Measurements from ENCODE around the gene CMIP.

The CMIP gene

GRCh38 chr16:81590714-81591544, 146.3 kb downstream of the CMIP start:
- DNase-seq: peak in 1 of 2 experiments; percentile 24

- DNase-seq: no peak
Measured at GRCh38 chr16:81591545-81591870, 146.9 kb downstream of the CMIP start.

- DNase-seq: no peak
Measured at GRCh38 chr16:81592353-81592866, 147.8 kb downstream of the CMIP start.

GRCh38 chr16:81593481-81593880, 148.9 kb downstream of the CMIP start:
- no peak for DNase-seq

- DNase-seq: no peak
Measured at GRCh38 chr16:81595629-81596292, 151.2 kb downstream of the CMIP start.

- no peak for DNase-seq
Measured at GRCh38 chr16:81597079-81597658, 152.6 kb downstream of the CMIP start.

GRCh38 chr16:81598083-81598482, 153.5 kb downstream of the CMIP start:
- no peak for DNase-seq

- peak; percentile 53 to 75 for DNase-seq
Measured at GRCh38 chr16:81599034-81599744, 154.6 kb downstream of the CMIP start.

GRCh38 chr16:81600275-81600674, 155.7 kb downstream of the CMIP start:
- no peak for DNase-seq

- DNase-seq: no peak
Measured at GRCh38 chr16:81601008-81601428, 156.4 kb downstream of the CMIP start.

- peak; percentile 50 to 77 for DNase-seq
Measured at GRCh38 chr16:81601601-81602255, 157.1 kb downstream of the CMIP start.

- DNase-seq: no peak
Measured at GRCh38 chr16:81602256-81602776, 157.7 kb downstream of the CMIP start.

- no peak for DNase-seq
Measured at GRCh38 chr16:81602792-81603191, 158.2 kb downstream of the CMIP start.

GRCh38 chr16:81604960-81605383, 160.4 kb downstream of the CMIP start:
- DNase-seq: peak in 1 of 2 experiments; percentile 41

- DNase-seq: no peak
Measured at GRCh38 chr16:81606039-81606438, 161.4 kb downstream of the CMIP start.

- no peak for DNase-seq
Measured at GRCh38 chr16:81607006-81607405, 162.4 kb downstream of the CMIP start.

GRCh38 chr16:81607805-81608522, 163.4 kb downstream of the CMIP start:
- no peak for DNase-seq

GRCh38 chr16:81608523-81609209, 164.1 kb downstream of the CMIP start:
- no peak for DNase-seq

- DNase-seq: no peak
Measured at GRCh38 chr16:81609323-81609892, 164.8 kb downstream of the CMIP start.

GRCh38 chr16:81610144-81610842, 165.7 kb downstream of the CMIP start:
- DNase-seq: no peak

Measured in NCI-H2081 (cell line).